GM23338 (cell line): ENCODE data around the gene TWSG1. TPM values are rescaled to one million over a fixed set of nuclear protein-coding genes. Genes with fewer than 3 reads are reported as not detected.

ENCODE experiments used
- ATAC-seq: fragments of 200-7000 bp; cut with Tn5 transposase; 3 replicates; pipeline ENCODE4 v1.9.1; 2020
- DNase-seq: peaks from one replicate; pipeline ENCODE4 v3.0.0-alpha.2; 2015; ENCODE audit warnings: low spot score
- H2AFZ ChIP-seq: fragments of 200-600 bp; sonication (generic); 2 replicates; pipeline ENCODE4 v1.8.0; 2016; ENCODE audit warnings: antibody characterized with exemption, mild to moderate bottlenecking, moderate library complexity
- H3F3A ChIP-seq: fragments of 200-600 bp; sonication (generic); replicated peaks from 2 replicates; pipeline ENCODE4 v1.8.0; 2017; ENCODE audit warnings: antibody characterized with exemption, mixed run types, low read depth
- H3K27ac ChIP-seq: fragments of 200-600 bp; sonication (generic); 2 replicates; pipeline ENCODE4 v1.6.1; 2016; ENCODE audit warnings: low read depth
- H3K27me3 ChIP-seq: fragments of 200-600 bp; sonication (generic); 2 replicates; pipeline ENCODE4 v1.8.0; 2016; ENCODE audit warnings: mild to moderate bottlenecking, mixed run types, moderate library complexity; ENCODE audit not compliant: insufficient read depth
- H3K36me3 ChIP-seq: fragments of 200-600 bp; sonication (generic); 2 replicates; pipeline ENCODE4 v1.8.0; 2016; ENCODE audit warnings: mild to moderate bottlenecking; ENCODE audit not compliant: insufficient read depth
- H3K4me1 ChIP-seq: fragments of 200-600 bp; sonication (generic); 2 replicates; pipeline ENCODE4 v1.8.0; 2016; ENCODE audit warnings: mild to moderate bottlenecking, moderate library complexity; ENCODE audit not compliant: insufficient read depth
- H3K4me2 ChIP-seq: fragments of 200-600 bp; sonication (generic); 2 replicates; pipeline ENCODE4 v1.7.1; 2017; ENCODE audit warnings: mixed run types
- H3K4me3 ChIP-seq: fragments of 200-600 bp; sonication (generic); 2 replicates; pipeline ENCODE4 v1.6.1; 2016; ENCODE audit warnings: mixed run types
- H3K79me2 ChIP-seq: fragments of 200-600 bp; sonication (generic); replicated peaks from 2 replicates; pipeline ENCODE4 v1.8.0; 2017; ENCODE audit warnings: mild to moderate bottlenecking; ENCODE audit not compliant: insufficient read depth
- H3K9me2 ChIP-seq: fragments of 200-600 bp; sonication (generic); 2 replicates; pipeline ENCODE4 v1.8.0; 2017; ENCODE audit not compliant: insufficient read depth
- H4K20me1 ChIP-seq: fragments of 200-600 bp; sonication (generic); replicated peaks from 2 replicates; pipeline ENCODE4 v1.8.0; 2017; ENCODE audit warnings: mild to moderate bottlenecking; ENCODE audit not compliant: insufficient read depth
- H3K27ac Mint-ChIP-seq: 2 replicates; pipeline ENCODE4 v1.8.0; 2020; ENCODE audit warnings: inconsistent platforms, mild to moderate bottlenecking, moderate library complexity, mixed read lengths
- H3K27me3 Mint-ChIP-seq: 3 replicates; pipeline ENCODE4 v1.8.0; 2022; ENCODE audit warnings: low read depth, mild to moderate bottlenecking, moderate library complexity, mixed read lengths, inconsistent platforms; ENCODE audit not compliant: insufficient read depth, poor library complexity
- H3K36me3 Mint-ChIP-seq: 3 replicates; pipeline ENCODE4 v1.8.0; 2021; ENCODE audit warnings: low read depth, mild to moderate bottlenecking, inconsistent platforms, moderate library complexity, mixed read lengths
- H3K4me1 Mint-ChIP-seq: 3 replicates; pipeline ENCODE4 v1.8.0; 2020; ENCODE audit warnings: mild to moderate bottlenecking, inconsistent platforms, mixed read lengths
- H3K4me3 Mint-ChIP-seq: 3 replicates; pipeline ENCODE4 v1.8.0; 2021; ENCODE audit warnings: moderate library complexity, mild to moderate bottlenecking, inconsistent platforms, mixed read lengths
- H3K9me3 Mint-ChIP-seq: 3 replicates; pipeline ENCODE4 v1.8.0; 2020; ENCODE audit warnings: moderate library complexity, mild to moderate bottlenecking, inconsistent platforms, mixed read lengths
- CREB1 ChIP-seq: fragments of 250-450 bp; sonication (Bioruptor Pico); IDR thresholded peaks from 2 replicates; pipeline ENCODE4 v1.5.0; 2020; ENCODE audit warnings: low read depth, mild to moderate bottlenecking, moderate library complexity
- CTCF ChIP-seq, 2 experiments: fragments of 200-600 bp in 1 of 2; sonication (generic) in 1 of 2; conservative IDR thresholded peaks; 2 replicates each; pipeline versions ENCODE4 v1.5.1 to v1.6.1; 2016 to 2017; ENCODE audit warnings: antibody characterized with exemption in 2 of 2, low read depth in 2 of 2, mild to moderate bottlenecking in 2 of 2, moderate library complexity in 1 of 2
- ETS1 ChIP-seq: IDR thresholded peaks from 2 replicates; pipeline ENCODE4 v1.6.1; 2016; ENCODE audit warnings: antibody characterized with exemption
- EZH2 ChIP-seq: fragments of 200-600 bp; sonication (generic); IDR thresholded peaks from one replicate; pipeline ENCODE4 v1.8.0; 2017; ENCODE audit warnings: antibody characterized with exemption, mild to moderate bottlenecking, low read depth; ENCODE audit not compliant: unreplicated experiment
- EZH2phosphoT487 ChIP-seq: fragments of 200-600 bp; sonication (generic); IDR thresholded peaks from one replicate; pipeline ENCODE4 v1.8.1; 2018; ENCODE audit warnings: antibody characterized with exemption; ENCODE audit not compliant: unreplicated experiment
- JUNB ChIP-seq: IDR thresholded peaks from one replicate; pipeline ENCODE4 v1.6.1; 2016; ENCODE audit warnings: antibody characterized with exemption; ENCODE audit not compliant: unreplicated experiment
- NANOG ChIP-seq: IDR thresholded peaks from 2 replicates; pipeline ENCODE4 v1.6.1; 2016; ENCODE audit warnings: antibody characterized with exemption, borderline replicate concordance
- POLR2AphosphoS5 ChIP-seq: IDR thresholded peaks from 2 replicates; pipeline ENCODE4 v1.6.1; 2016; ENCODE audit warnings: antibody characterized with exemption, low read depth
- REST ChIP-seq: IDR thresholded peaks from one replicate; pipeline ENCODE4 v1.6.1; 2018; ENCODE audit warnings: antibody characterized with exemption; ENCODE audit not compliant: unreplicated experiment
- STAT1 ChIP-seq: IDR thresholded peaks from one replicate; pipeline ENCODE4 v1.6.1; 2016; ENCODE audit warnings: antibody characterized with exemption; ENCODE audit not compliant: unreplicated experiment
- ZNF114 ChIP-seq: fragments of 250-450 bp; sonication (Bioruptor Pico); IDR thresholded peaks from 2 replicates; pipeline ENCODE4 v1.5.0; 2020; ENCODE audit warnings: mild to moderate bottlenecking, moderate library complexity
- ZNF331 ChIP-seq: fragments of 250-450 bp; sonication (Bioruptor Pico); IDR thresholded peaks from 2 replicates; pipeline ENCODE4 v1.5.0; 2020; ENCODE audit warnings: low read depth, mild to moderate bottlenecking, moderate library complexity
- ZNF462 ChIP-seq: fragments of 250-450 bp; sonication (Bioruptor Pico); IDR thresholded peaks from 2 replicates; pipeline ENCODE4 v1.5.0; 2020; ENCODE audit warnings: mild to moderate bottlenecking, moderate library complexity
- polyA plus RNA-seq: library from polyadenylated mRNA; unstranded; fragments of >200 nt; fragmentation: Nextera tagmentation; extraction: Ambion mirVana; gene quantifications from 2 replicates; pipeline ENCODE4 v1.2.1, GENCODE V29; 2016
- total RNA-seq: library from RNA; depleted of rRNA; stranded (reverse); fragments of >200 nt; shearing (Covaris generic); gene quantifications from 2 replicates; pipeline ENCODE4 v1.2.3, GENCODE V29; 2014

TWSG1 gene
- total and polyA plus RNA-seq, 2 experiments from 2014 or later = 11.5 to 29.1 TPM

- no peak for DNase-seq
- H3K36me3 Mint-ChIP-seq = peaks cover 2% of the 10 kb centered on the region; the same call in 1 of the 3 replicates
- Histone ChIP-seq H3F3A (no peaks in the 10 kb centered on the region), H3K9me2 (no peaks in the 10 kb centered on the region), H3K79me2 (peaks cover 6% of the 10 kb centered on the region; the same call in 1 of the 2 replicates), H3K4me3 (no peak overlapping the region), H3K27me3 (peaks cover 24% of the 10 kb centered on the region), H3K4me2 (no peak overlapping the region), H3K36me3 (peaks cover 3% of the 10 kb centered on the region; the same call in 1 of the 2 replicates), H4K20me1 (peaks cover 9% of the 10 kb centered on the region; the same call in 1 of the 2 replicates), H3K4me1 (peaks cover 6% of the 10 kb centered on the region), H2AFZ (no peak overlapping the region), H3K27ac (no peak overlapping the region)
- H3K4me3 Mint-ChIP-seq = no peak overlapping the region
- TF ChIP-seq ETS1 (no peak), REST (no peak), STAT1 (no peak), ZNF331 (no peak), NANOG (no peak), ZNF462 (no peak), EZH2 (no peak), ZNF114 (CRISPR knock-in tag) (no peak), CREB1 (CRISPR knock-in tag) (no peak), POLR2AphosphoS5 (no peak), EZH2phosphoT487 (no peak), CTCF (conservative IDR thresholded peaks at IDR 0.05; ENCODE audit: low read depth in 2 of 2) (no peak), JUNB (no peak)
- H3K27ac Mint-ChIP-seq = no peak overlapping the region
- peaks cover 11% of the 10 kb centered on the region for H3K27me3 Mint-ChIP-seq
- peaks cover 9% of the 10 kb centered on the region; the same call in 2 of the 3 replicates for H3K4me1 Mint-ChIP-seq
- H3K9me3 Mint-ChIP-seq = no peaks in the 10 kb centered on the region
- no peak for ATAC-seq
Measured at GRCh38 chr18:9336827-9337226, 2.3 kb downstream of the TWSG1 start.
